ENCODE results near the gene PDLIM3.
A peak's percentile ranks its signal among the peaks of the same experiment; 100 is the strongest.
"Not testable (repeated sequence)": the region's sequence is repeated elsewhere in the genome, so short reads cannot be mapped to it uniquely, and the experiment has no call there.

Gene PDLIM3

GRCh38 chr4:185518069-185518468, 17.2 kb downstream of the PDLIM3 start:
- no peak for DNase-seq

GRCh38 chr4:185515248-185515647, 20.1 kb downstream of the PDLIM3 start:
- DNase-seq = no peak

- DNase-seq = no peak
These were observed 21.1 kb downstream of the PDLIM3 start for GRCh38 chr4:185514182-185514697.

DNA sequence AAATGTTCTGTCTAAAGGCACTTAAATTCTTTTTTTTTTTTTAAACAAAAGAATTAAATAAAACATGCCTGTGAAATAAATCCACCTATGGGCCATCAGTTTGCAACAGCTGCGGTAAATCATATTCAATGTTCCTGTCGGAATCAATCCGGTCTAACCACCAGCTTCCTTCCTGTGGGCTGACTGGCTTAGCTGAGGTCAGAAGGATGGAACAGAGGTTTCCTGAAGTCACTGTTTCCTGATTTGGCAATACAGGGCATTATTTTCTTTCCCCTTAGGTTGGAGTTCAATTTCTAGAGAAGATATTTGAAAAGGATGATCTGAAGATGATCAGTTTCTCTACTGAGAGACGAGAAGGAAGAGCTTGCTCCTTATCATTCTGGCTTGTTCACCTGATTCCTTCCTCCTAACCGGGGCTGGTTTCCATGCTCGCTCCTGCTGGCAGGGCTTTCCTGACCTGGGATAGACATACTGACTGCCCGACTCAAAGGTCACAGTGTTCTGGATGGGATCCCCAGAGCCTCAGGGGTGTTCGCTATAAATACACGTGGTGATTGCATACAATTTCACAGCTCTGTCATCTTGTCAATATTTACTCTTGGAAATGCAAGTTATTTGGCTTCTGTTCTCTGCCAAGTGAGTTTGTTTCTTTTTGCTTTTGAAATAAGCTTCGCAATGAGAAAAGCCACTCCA, 21.7 kb downstream of the PDLIM3 start:
- DNase-seq = no peak

DNA sequence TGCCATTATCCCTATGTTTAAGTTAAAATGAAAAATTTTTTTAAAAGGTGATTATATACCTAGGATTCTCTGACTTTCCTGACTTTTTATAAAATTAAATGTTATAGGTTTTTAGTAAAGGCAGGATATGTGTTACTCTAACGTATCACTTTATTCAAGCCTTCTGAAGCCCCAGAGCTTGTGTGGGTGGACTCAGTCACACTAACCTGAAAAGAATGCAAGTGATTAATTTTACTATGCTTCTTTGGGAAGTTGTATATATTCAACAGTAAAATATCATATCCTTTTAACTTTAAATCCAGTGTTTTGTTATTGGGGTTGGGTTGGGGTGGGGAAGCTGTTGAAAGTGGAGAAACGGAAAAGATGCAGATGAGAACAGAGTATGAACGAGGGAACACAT, 22.8 kb downstream of the PDLIM3 start:
- DNase-seq = no peak

- not testable (repeated sequence) for DNase-seq
These were observed 24.1 kb downstream of the PDLIM3 start for GRCh38 chr4:185511243-185511642.

GRCh38 chr4:185510806-185511205, 24.5 kb downstream of the PDLIM3 start:
- no peak for DNase-seq

- DNase-seq = no peak
These were observed 27.1 kb downstream of the PDLIM3 start for GRCh38 chr4:185508181-185508580.

DNA sequence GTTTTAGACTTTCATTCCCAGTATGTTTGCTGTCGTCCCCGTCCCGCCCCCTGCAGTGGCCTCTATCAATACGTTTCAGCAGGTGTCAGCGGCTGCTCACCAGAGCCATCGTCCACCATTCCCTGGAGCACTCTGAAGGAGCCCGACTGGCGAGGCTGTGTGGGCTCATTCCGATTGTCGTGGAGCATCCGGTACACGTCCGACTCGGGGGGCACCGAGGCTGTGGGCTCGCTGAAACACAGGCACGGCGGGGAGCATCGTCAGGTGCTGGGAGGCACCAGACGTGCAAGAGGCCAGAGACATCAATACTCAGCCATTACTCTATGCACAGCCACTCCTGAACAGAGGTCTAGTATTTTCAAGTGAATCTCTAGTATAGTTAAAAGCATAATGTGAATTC, 28.9 kb downstream of the PDLIM3 start:
- no peak for DNase-seq

GRCh38 chr4:185504098-185505047, 30.9 kb downstream of the PDLIM3 start:
- DNase-seq = no peak

DNA sequence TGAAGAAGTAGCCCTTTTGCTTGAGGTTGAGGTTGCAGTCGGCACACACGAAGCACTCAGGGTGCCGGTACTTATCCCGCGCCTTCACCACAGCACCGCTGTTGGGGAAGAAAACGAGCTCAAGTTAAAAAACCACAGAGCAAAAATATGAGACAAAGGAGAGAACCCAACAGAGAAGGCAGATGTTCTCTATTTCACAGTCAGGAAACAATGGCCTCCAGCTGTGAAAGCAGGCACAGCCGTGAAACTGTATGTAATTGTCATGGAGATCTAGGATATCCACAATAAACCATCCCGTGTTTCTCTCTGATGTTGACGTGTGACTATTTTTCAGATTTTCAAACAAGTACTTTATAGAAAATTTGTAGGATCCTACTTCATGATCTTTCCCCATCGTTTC, 32.9 kb downstream of the PDLIM3 start:
- DNase-seq = no peak

DNA sequence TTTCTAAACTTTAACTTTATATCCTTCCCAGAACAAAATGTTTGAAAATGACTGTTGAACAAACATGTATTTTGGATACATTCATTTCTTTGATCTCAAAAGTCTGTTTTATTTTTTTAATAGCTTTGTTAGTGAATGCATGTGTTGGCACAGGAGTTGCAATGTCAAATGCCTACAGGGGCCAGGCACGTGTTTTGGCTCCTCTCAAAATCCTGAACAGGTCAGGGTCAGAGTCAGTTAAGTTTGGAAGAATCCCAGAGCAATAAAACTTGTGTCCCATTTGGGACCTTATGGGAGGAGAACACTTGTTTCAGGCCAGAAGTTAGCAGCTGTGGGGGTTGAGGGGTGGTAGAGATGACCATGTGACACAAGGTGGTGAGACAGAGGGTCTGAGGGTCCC, 34.7 kb downstream of the PDLIM3 start:
- no peak for DNase-seq

DNA sequence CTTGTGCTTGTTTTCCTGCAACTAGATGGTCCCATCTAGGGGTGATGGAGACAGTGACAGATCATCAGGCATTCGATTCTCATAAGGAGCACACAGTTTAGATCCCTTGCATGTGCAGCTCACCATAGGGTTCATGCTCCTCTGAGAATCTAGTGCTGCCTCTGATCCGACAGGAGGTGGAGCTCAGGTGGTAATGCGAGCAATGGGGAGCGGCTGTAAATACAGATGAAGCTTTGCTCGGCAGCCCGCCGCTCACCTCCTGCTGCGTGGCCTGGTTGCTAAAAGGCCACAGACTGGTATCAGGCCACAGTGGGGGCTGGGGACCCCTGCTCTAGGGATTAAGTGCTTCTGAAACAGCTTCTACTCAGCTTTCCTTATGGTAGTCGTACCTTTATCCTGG, 35.3 kb downstream of the PDLIM3 start:
- no peak for DNase-seq

GRCh38 chr4:185488650-185489049, 46.7 kb downstream of the PDLIM3 start:
- no peak for DNase-seq

- DNase-seq = no peak
These were observed 53.9 kb downstream of the PDLIM3 start for GRCh38 chr4:185481401-185481800.

- DNase-seq = no peak
These were observed 55.1 kb downstream of the PDLIM3 start for GRCh38 chr4:185480016-185480732.

- no peak for DNase-seq
These were observed 55.8 kb downstream of the PDLIM3 start for GRCh38 chr4:185479507-185479971.

DNA sequence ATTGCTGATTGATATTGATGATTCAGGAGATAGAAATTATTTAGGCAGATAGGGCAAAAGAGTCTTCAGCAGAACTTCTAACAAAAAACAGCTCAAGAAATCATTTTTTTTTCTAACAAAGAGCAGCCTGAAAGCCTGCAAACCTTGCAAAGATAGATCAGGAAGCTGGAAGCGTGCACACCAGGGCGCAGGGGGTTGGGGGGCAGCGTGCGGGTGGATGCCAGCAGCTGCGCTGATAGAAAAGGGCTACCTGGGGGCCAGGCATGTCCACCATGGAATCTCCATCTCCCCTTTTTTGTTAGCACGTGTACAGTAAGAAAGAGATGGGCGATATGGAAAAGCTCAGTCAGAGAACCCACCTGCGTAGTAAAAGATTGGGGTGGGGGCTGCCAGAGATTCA, 62.1 kb downstream of the PDLIM3 start:
- DNase-seq = no peak

DNA sequence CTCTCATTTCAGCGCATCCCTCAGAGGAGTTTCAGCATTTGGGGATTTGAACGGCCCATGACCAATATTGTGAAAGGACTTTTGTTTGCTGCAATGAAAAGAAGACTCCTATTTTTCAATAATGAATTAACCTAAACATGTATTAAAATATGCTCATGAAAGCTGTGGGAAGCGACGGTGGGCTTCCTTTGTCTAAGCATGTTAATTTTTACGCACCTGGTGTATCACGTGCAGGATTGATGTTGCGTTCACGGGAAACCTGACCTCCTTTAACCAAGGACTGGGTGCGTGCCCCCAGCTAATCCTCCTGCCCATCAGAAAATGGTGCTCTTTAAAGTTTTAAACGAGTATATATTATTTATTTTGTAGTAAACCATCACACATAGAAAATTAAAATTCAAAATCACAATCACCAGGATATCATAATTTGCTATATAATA, 63.2 kb downstream of the PDLIM3 start:
- no peak for DNase-seq

DNA sequence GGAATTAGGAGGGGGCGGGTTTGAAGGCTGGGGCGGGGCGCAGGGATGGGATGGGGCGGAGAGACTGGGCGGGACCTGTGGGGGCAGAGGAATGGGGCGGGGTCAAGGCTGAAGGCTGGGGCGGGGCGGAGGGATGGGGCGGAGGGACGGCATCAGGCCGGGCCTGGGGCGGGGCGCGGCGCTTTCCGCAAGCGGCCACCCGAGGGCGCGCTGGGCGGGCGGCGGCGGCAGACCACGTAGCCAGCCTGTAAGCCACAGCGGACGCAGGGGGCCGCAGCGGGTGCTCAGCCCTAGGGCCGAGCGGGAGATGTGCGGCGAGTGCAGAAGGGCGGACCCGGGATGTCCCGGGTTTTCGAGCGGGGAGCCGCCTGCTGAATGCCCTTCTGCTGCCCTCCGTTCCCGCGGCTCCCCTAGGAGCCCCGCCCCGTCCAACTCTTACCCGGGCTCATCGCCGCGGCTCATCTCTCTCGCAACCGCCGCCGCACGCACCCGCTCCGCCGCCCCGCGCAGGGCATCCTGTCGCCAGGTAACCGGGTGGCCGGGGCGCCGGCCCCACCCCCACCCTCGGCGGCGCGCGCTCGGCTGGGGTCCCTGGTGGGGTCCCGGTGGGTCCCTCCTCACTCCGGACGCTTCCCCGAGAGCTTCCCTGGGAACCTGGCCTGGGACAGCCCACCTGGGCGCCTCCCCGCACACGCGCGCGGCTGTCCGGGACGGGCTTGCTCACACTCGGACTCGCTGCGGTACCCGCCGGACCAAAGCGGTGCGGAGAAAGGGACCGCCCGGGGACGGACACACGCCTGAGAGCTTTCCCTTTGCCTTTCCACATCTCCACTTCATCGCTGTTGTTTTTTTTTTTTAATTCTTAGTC, 63.8 kb downstream of the PDLIM3 start, which contains the start of gene CCDC110:
Gene CCDC110, minus strand, starts transcription at position 499 of the 868 bp plus-strand sequence. Its CDS starts 50 bp downstream, at position 449.
- peak; percentile 95 for DNase-seq

GRCh38 chr4:185470501-185471195, 64.7 kb downstream of the PDLIM3 start:
- DNase-seq = peak; percentile 62
